IPS-18c (cell line): ENCODE results near the gene FSIP1.

Source experiments
- H3K4me3 ChIP-seq: 2 replicates; pipeline ENCODE4 v1.7.0; 2013; ENCODE audit warnings: low read depth, mild to moderate bottlenecking, low read length, moderate library complexity; ENCODE audit not compliant: insufficient read depth
- H3K9me3 ChIP-seq: one replicate; pipeline ENCODE4 v1.6.1; 2013; ENCODE audit warnings: mild to moderate bottlenecking, low read length, moderate library complexity; ENCODE audit not compliant: control insufficient read depth, insufficient read depth

Gene FSIP1

GRCh38 chr15:39581242-39581792 is 201.3 kb downstream of the FSIP1 start:
- peak overlapping the region; percentile 83 for H3K4me3 ChIP-seq
- H3K9me3 ChIP-seq, result no peaks in the 10 kb centered on the region

- Histone ChIP-seq H3K9me3 (no peaks in the 10 kb centered on the region), H3K4me3 (peak within 1 kb of the TSS; percentile 83)
Measured at GRCh38 chr15:39580485-39581241, 202.0 kb downstream of the FSIP1 start, which contains the start of gene THBS1. TSS of gene THBS1 (plus strand) at chr15:39581079. CDS start at chr15:39581858, 779 bp downstream.

- H3K9me3 ChIP-seq, result no peaks in the 10 kb centered on the region
- peak overlapping the region; percentile 83 for H3K4me3 ChIP-seq
Measured at GRCh38 chr15:39580117-39580484, 202.5 kb downstream of the FSIP1 start.

GRCh38 chr15:39579487-39580116 is 203.0 kb downstream of the FSIP1 start:
- peak overlapping the region; percentile 83 for H3K4me3 ChIP-seq
- no peaks in the 10 kb centered on the region for H3K9me3 ChIP-seq

GRCh38 chr15:39578851-39579486 is 203.7 kb downstream of the FSIP1 start:
- no peak overlapping the region for H3K4me3 ChIP-seq

GRCh38 chr15:39575180-39575579 is 207.5 kb downstream of the FSIP1 start:
- Histone ChIP-seq H3K9me3 (no peaks in the 10 kb centered on the region), H3K4me3 (no peak overlapping the region)

More at GRCh38 chr15:39578851-39579486, 203.7 kb downstream of the FSIP1 start:
- H3K9me3 ChIP-seq, result no peaks in the 10 kb centered on the region

GRCh38 chr15:39574427-39574826 is 208.2 kb downstream of the FSIP1 start:
- Histone ChIP-seq H3K9me3 (no peaks in the 10 kb centered on the region), H3K4me3 (no peak overlapping the region)

GRCh38 chr15:39573844-39574243 is 208.8 kb downstream of the FSIP1 start:
- H3K9me3 ChIP-seq, result no peaks in the 10 kb centered on the region
- no peak overlapping the region for H3K4me3 ChIP-seq

GRCh38 chr15:39573287-39573686 is 209.4 kb downstream of the FSIP1 start:
- H3K9me3 ChIP-seq, result no peaks in the 10 kb centered on the region
- H3K4me3 ChIP-seq, result no peak overlapping the region

GRCh38 chr15:39565851-39566250 is 216.8 kb downstream of the FSIP1 start:
- H3K4me3 ChIP-seq, result no peak overlapping the region
- H3K9me3 ChIP-seq, result no peaks in the 10 kb centered on the region

GRCh38 chr15:39564972-39565665 is 217.5 kb downstream of the FSIP1 start:
- no peaks in the 10 kb centered on the region for H3K9me3 ChIP-seq

GRCh38 chr15:39558421-39558820 is 224.2 kb downstream of the FSIP1 start:
- no peak overlapping the region for H3K4me3 ChIP-seq
- H3K9me3 ChIP-seq, result no peaks in the 10 kb centered on the region

More at GRCh38 chr15:39564972-39565665, 217.5 kb downstream of the FSIP1 start:
- no peak overlapping the region for H3K4me3 ChIP-seq

GRCh38 chr15:39556461-39556860 is 226.2 kb downstream of the FSIP1 start:
- Histone ChIP-seq H3K4me3 (no peak overlapping the region), H3K9me3 (no peaks in the 10 kb centered on the region)

GRCh38 chr15:39555885-39556284 is 226.8 kb downstream of the FSIP1 start:
- Histone ChIP-seq H3K9me3 (no peaks in the 10 kb centered on the region), H3K4me3 (no peak overlapping the region)

- H3K9me3 ChIP-seq, result no peaks in the 10 kb centered on the region
- no peak overlapping the region for H3K4me3 ChIP-seq
Measured at GRCh38 chr15:39554746-39555387, 227.8 kb downstream of the FSIP1 start.

GRCh38 chr15:39553947-39554693 is 228.5 kb downstream of the FSIP1 start:
- H3K4me3 ChIP-seq, result no peak overlapping the region
- H3K9me3 ChIP-seq, result no peaks in the 10 kb centered on the region
